LNCaP clone FGC (cell line): ENCODE results near the gene DOCK3.

Experiments
- DNase-seq: peaks from one replicate; pipeline ENCODE4 v3.0.0-alpha.2; 2011; ENCODE audit warnings: low read depth
- H3K4me3 ChIP-seq: 2 replicates; pipeline ENCODE4 v1.5.1; 2011; ENCODE audit warnings: mild to moderate bottlenecking, low read depth, low read length, control low read depth
- CTCF ChIP-seq: IDR thresholded peaks from 2 replicates; pipeline ENCODE4 v1.5.1; 2012; ENCODE audit warnings: mild to moderate bottlenecking; ENCODE audit not compliant: control insufficient read depth, insufficient read depth; ENCODE audit errors: extremely low read depth

The DOCK3 gene

DNA sequence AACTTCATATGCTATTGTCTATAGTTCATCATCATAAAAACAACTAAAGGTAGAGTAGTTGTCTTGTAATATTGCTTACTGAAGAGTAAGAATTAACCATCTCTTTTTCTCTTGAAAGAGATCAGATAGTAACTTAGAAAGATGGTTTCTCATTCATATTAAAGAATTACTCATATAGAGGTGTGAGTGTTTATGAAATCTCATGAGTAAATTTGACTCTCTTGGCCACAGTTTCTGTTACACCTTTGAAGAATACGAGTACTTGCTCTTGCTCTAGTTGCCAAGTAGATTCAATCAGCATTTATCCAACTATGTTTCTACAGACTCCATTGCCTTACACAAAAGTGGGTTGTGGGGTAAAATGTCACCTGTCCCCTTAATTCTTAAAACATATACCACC is 463.0 kb downstream of the DOCK3 start:
- DNase-seq, result no peak

DNA sequence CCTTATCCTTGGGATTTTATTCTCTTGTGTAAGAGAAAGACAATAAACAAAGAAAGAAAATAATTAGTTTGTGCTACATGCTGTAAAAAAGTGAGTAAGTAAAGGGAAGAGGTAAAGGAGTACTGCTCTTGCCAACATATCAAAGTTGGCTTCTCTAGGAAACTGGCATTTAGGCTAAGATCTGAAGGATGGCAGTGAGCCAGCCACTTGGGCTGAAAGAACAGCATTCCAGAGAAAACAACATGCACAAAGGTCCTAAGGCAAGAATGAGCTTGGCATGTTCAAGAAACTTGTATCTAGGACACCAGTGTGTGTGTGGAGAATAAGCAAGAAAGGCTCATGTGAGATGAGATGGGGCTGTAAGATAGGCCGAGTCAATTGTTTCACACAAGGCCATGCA is 464.9 kb downstream of the DOCK3 start:
- TF ChIP-seq CTCF, result no peak
- DNase-seq, result no peak
- H3K4me3 ChIP-seq, result no peak overlapping the region

More for the DNA sequence above, 463.0 kb downstream of the DOCK3 start:
- H3K4me3 ChIP-seq, result no peak overlapping the region
- no peak for TF ChIP-seq CTCF

DNA sequence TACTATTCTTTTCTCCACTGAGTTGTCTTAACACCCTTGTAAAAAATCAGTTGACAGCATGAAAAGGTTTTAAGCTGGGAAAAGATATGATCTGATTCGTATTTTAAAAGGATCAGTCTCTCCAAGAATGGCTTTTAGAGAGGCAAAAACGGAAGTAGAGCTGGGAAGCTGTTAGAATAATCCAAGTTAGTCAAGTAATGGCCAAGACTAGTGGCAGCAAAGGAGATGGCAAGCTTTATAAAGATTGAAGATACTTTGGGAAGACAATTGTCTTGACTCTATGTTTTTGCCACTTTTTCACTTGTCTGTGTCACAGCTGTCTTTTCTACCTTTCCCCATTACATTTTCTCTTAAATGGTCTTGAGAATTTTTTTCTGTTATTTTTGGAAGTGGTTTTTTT is 466.8 kb downstream of the DOCK3 start:
- no peak for DNase-seq
- no peak for TF ChIP-seq CTCF
- no peak overlapping the region for H3K4me3 ChIP-seq

DNA sequence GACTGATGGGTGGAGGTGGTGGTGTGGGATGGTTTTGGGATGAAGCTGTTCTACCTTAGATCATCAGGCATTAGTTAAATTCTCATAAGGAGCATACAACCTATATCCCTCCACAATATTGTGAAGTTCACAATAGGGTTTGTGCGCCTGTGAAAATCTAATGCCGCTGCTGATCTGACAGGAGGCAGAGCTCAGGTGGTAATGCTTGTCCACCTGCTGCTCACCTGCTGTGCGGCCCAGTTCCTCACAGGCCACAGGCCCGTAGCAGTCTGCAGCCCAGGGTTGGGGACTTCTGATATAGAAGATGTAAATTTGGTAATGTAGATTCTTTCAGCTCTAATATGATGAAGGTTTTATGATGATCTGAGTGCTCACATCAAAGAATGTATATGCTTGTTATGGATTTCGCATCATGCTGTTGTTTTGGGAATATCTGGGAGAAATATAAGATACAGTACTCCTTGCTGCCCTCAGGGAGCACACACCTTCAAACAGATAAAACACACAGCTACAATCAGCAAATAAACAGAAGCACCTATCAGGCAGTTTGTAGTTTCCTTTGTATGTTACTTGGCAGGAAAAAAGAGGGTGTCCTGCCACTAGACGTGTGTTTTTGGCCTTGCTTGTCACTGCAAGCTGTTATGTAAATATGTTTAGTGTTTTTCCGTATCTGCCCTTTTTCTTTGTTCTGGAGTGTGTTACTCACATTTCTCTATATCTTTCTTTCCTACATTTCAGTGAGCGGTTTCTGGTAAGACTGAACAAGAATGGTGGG is 471.3 kb downstream of the DOCK3 start:
- no peak for TF ChIP-seq CTCF
- DNase-seq, result no peak
- no peak overlapping the region for H3K4me3 ChIP-seq

GRCh38 chr3:51146781-51147180 is 472.1 kb downstream of the DOCK3 start:
- no peak overlapping the region for H3K4me3 ChIP-seq
- no peak for DNase-seq
- TF ChIP-seq CTCF, result no peak

GRCh38 chr3:51156147-51156546 is 481.4 kb downstream of the DOCK3 start:
- DNase-seq, result no peak
- TF ChIP-seq CTCF, result no peak
- H3K4me3 ChIP-seq, result no peak overlapping the region

- H3K4me3 ChIP-seq, result no peak overlapping the region
- DNase-seq, result no peak
- no peak for TF ChIP-seq CTCF
Measured at GRCh38 chr3:51163051-51163450, 488.3 kb downstream of the DOCK3 start.
